HepG2 (cell line): ENCODE data around the gene HRG. TPM values are rescaled to one million over a fixed set of nuclear protein-coding genes. Genes with fewer than 3 reads are reported as not detected.

Source experiments
- ATF7-NPFF ChIP-seq: sonication (generic); formaldehyde crosslinking; IDR thresholded peaks from 2 replicates; pipeline ENCODE4 v1.8.1; 2023; ENCODE audit warnings: mild to moderate bottlenecking, low read depth, missing genetic modification reagents, moderate library complexity
- GLI4 ChIP-seq: sonication (generic); formaldehyde crosslinking; IDR thresholded peaks from 2 replicates; pipeline ENCODE4 v1.5.1; 2020; ENCODE audit warnings: missing genetic modification reagents, mild to moderate bottlenecking, moderate library complexity, borderline replicate concordance
- ISX ChIP-seq: sonication (generic); formaldehyde crosslinking; conservative IDR thresholded peaks from 2 replicates; pipeline ENCODE4 v1.5.0; 2020; ENCODE audit warnings: missing genetic modification reagents
- LCORL ChIP-seq, 2 experiments: fragments of 450-650 bp in 1 of 2; sonication (generic) in 1 of 2; formaldehyde crosslinking in 1 of 2; IDR thresholded peaks; 2 replicates each; pipeline versions ENCODE4 v1.5.0 to v1.6.1; 2017 to 2020; ENCODE audit warnings: antibody characterized with exemption in 1 of 2, missing genetic modification reagents in 1 of 2
- NBN ChIP-seq: fragments of 450-650 bp; conservative IDR thresholded peaks from 2 replicates; pipeline ENCODE4 v1.6.1; 2017
- NFIC ChIP-seq: IDR thresholded peaks from 2 replicates; pipeline ENCODE4 v1.6.1; 2012; ENCODE audit warnings: mild to moderate bottlenecking, low read length, inconsistent platforms
- RARA ChIP-seq: IDR thresholded peaks from 2 replicates; pipeline ENCODE4 v1.6.1; 2016; ENCODE audit warnings: missing genetic modification reagents, missing compliant biosample characterization
- SAFB2 ChIP-seq: sonication (generic); formaldehyde crosslinking; IDR thresholded peaks from 2 replicates; pipeline ENCODE4 v1.5.1; 2020; ENCODE audit warnings: missing genetic modification reagents, low read depth, mild to moderate bottlenecking, borderline replicate concordance
- SKI ChIP-seq: fragments of 450-650 bp; IDR thresholded peaks from one replicate; pipeline ENCODE4 v1.6.1; 2018; ENCODE audit warnings: mild to moderate bottlenecking; ENCODE audit not compliant: partially characterized antibody
- XRCC5 ChIP-seq: fragments of 200-400 bp; formaldehyde crosslinking; optimal IDR thresholded peaks from 2 replicates; pipeline ENCODE3; 2017; ENCODE audit warnings: mild to moderate bottlenecking, low read length
- ZFP36 ChIP-seq: fragments of 150-350 bp; IDR thresholded peaks from 2 replicates; pipeline ENCODE4 v1.6.1; 2018; ENCODE audit warnings: borderline replicate concordance, low read length, low read depth; ENCODE audit not compliant: partially characterized antibody
- ZNF260 ChIP-seq: sonication (generic); formaldehyde crosslinking; IDR thresholded peaks from 2 replicates; pipeline ENCODE4 v1.4.0; 2020; ENCODE audit warnings: missing genetic modification reagents, low read depth, mild to moderate bottlenecking, borderline replicate concordance
- ZNF501 ChIP-seq: sonication (generic); formaldehyde crosslinking; IDR thresholded peaks from 2 replicates; pipeline ENCODE4 v1.5.1; 2020; ENCODE audit warnings: mild to moderate bottlenecking, moderate library complexity, missing genetic modification reagents
- ZNF772 ChIP-seq: sonication (generic); formaldehyde crosslinking; IDR thresholded peaks from 2 replicates; pipeline ENCODE4 v1.5.0; 2020; ENCODE audit warnings: mild to moderate bottlenecking, missing genetic modification reagents
- polyA plus RNA-seq, 8 experiments: library from polyadenylated mRNA; depleted of rRNA in 3 of 8; stranded (reverse) in 7 of 8; unstranded in 1 of 8; fragments of >200 nt; fragmentation: Illumina TruSeq in 4 of 8; extraction: Trizol in 4 of 8; gene quantifications; 2 replicates each; pipeline versions ENCODE4 v1.2.1 to v1.2.3, GENCODE V29; 2011 to 2016; ENCODE audit warnings: low read depth in 4 of 8, missing spikeins in 1 of 8, mixed read lengths in 1 of 8; ENCODE audit not compliant: insufficient read depth in 1 of 8
- total RNA-seq, 5 experiments: library from RNA; depleted of rRNA; stranded (reverse); fragments of >200 nt; fragmentation: Illumina TruSeq; extraction: Trizol; gene quantifications; 2 replicates each; pipeline ENCODE4 v1.2.3, GENCODE V29; 2016; ENCODE audit warnings: low read depth in 1 of 5
- TF ChIP-seq, protein P1 (sequence below): sonication (generic); formaldehyde crosslinking; IDR thresholded peaks from 2 replicates; pipeline ENCODE4 v1.5.0; 2020; ENCODE audit warnings: missing genetic modification reagents, mild to moderate bottlenecking, borderline replicate concordance
- TF ChIP-seq, protein P2 (sequence below): IDR thresholded peaks from 2 replicates; pipeline ENCODE4 v1.6.1; 2016; ENCODE audit warnings: low read depth
- TF ChIP-seq, protein P3 (sequence below): sonication (generic); formaldehyde crosslinking; IDR thresholded peaks from 2 replicates; pipeline ENCODE4 v1.4.0; 2020; ENCODE audit warnings: mild to moderate bottlenecking, missing genetic modification reagents
- TF ChIP-seq, protein P4 (sequence below): fragments of 450-650 bp; IDR thresholded peaks from 2 replicates; pipeline ENCODE4 v1.6.1; 2017; ENCODE audit warnings: mild to moderate bottlenecking

HRG gene
- total and polyA plus RNA-seq, 2 of the 13 experiments (the other 11 are each of a cell fraction or from before 2014, with no cell fraction given): 0.09 to 0.11 TPM

DNA sequence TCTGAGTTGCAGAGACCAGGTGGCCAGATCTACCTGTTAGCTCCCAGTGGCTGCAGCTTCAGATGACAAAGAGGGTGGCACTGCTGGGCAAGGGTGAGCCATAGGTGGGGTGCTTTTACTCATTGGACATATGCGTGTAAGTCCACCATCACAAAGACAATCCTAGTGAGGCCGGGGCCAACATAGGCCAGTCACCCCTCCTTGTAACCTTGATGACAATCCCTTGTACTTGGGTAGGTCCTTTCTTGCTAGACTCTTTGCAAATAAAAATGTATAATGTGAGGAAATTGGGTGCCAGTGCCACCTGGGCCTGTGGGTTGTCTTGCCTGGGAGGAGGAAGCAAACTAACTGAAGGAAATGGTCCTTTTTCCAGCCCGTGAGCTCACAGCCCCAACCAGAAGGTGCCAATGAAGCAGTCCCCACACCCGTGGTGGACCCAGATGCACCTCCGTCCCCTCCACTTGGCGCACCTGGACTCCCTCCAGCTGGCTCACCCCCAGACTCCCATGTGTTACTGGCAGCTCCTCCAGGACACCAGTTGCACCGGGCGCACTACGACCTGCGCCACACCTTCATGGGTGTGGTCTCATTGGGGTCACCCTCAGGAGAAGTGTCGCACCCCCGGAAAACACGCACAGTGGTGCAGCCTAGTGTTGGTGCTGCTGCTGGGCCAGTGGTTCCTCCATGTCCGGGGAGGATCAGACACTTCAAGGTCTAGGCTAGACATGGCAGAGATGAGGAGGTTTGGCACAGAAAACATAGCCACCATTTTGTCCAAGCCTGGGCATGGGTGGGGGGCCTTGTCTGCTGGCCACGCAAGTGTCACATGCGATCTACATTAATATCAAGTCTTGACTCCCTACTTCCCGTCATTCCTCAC is 45.4 kb upstream of the HRG start (continued):
- no peak for TF ChIP-seq ZFP36
- no peak for TF ChIP-seq XRCC5
- TF ChIP-seq RARA (CRISPR knock-in tag): no peak
- no peak for TF ChIP-seq LCORL (IDR thresholded peaks at IDR 0.05)
- peak; percentile 58; the same call in 1 of the 2 replicates for TF ChIP-seq LCORL (CRISPR knock-in tag; IDR thresholded peaks at IDR 0.05)
- TF ChIP-seq, protein P1, sequence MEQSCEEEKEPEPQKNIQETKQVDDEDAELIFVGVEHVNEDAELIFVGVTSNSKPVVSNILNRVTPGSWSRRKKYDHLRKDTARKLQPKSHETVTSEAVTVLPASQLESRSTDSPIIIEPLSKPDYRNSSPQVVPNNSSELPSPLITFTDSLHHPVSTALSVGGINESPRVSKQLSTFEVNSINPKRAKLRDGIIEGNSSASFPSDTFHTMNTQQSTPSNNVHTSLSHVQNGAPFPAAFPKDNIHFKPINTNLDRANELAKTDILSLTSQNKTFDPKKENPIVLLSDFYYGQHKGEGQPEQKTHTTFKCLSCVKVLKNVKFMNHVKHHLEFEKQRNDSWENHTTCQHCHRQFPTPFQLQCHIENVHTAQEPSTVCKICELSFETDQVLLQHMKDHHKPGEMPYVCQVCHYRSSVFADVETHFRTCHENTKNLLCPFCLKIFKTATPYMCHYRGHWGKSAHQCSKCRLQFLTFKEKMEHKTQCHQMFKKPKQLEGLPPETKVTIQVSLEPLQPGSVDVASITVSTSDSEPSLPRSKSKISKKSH (CRISPR knock-in tag): peak; percentile 48; the same call in 1 of the 2 replicates
- TF ChIP-seq, protein P2, sequence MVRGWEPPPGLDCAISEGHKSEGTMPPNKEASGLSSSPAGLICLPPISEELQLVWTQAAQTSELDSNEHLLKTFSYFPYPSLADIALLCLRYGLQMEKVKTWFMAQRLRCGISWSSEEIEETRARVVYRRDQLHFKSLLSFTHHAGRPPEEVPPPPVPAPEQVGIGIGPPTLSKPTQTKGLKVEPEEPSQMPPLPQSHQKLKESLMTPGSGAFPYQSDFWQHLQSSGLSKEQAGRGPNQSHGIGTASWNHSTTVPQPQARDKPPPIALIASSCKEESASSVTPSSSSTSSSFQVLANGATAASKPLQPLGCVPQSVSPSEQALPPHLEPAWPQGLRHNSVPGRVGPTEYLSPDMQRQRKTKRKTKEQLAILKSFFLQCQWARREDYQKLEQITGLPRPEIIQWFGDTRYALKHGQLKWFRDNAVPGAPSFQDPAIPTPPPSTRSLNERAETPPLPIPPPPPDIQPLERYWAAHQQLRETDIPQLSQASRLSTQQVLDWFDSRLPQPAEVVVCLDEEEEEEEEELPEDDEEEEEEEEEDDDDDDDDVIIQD (CRISPR knock-in tag): no peak
- peak; percentile 60 for TF ChIP-seq ZNF501 (CRISPR knock-in tag)
- no peak for TF ChIP-seq GLI4
- TF ChIP-seq SAFB2: no peak; the same call in 1 of the 2 replicates
- TF ChIP-seq, protein P3, sequence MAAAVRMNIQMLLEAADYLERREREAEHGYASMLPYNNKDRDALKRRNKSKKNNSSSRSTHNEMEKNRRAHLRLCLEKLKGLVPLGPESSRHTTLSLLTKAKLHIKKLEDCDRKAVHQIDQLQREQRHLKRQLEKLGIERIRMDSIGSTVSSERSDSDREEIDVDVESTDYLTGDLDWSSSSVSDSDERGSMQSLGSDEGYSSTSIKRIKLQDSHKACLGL: peak; percentile 63
- TF ChIP-seq ZNF260 (CRISPR knock-in tag): no peak
- no peak for TF ChIP-seq ISX (CRISPR knock-in tag)
- TF ChIP-seq, protein P4, sequence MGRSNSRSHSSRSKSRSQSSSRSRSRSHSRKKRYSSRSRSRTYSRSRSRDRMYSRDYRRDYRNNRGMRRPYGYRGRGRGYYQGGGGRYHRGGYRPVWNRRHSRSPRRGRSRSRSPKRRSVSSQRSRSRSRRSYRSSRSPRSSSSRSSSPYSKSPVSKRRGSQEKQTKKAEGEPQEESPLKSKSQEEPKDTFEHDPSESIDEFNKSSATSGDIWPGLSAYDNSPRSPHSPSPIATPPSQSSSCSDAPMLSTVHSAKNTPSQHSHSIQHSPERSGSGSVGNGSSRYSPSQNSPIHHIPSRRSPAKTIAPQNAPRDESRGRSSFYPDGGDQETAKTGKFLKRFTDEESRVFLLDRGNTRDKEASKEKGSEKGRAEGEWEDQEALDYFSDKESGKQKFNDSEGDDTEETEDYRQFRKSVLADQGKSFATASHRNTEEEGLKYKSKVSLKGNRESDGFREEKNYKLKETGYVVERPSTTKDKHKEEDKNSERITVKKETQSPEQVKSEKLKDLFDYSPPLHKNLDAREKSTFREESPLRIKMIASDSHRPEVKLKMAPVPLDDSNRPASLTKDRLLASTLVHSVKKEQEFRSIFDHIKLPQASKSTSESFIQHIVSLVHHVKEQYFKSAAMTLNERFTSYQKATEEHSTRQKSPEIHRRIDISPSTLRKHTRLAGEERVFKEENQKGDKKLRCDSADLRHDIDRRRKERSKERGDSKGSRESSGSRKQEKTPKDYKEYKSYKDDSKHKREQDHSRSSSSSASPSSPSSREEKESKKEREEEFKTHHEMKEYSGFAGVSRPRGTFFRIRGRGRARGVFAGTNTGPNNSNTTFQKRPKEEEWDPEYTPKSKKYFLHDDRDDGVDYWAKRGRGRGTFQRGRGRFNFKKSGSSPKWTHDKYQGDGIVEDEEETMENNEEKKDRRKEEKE: no peak
- TF ChIP-seq ATF7-NPFF: peak; percentile 79
- no peak for TF ChIP-seq SKI
- TF ChIP-seq NBN: no peak
- 0 out of 2 replicates have a peak, but pooled peaks have one; percentile 49 for TF ChIP-seq ZNF772
- no peak for TF ChIP-seq NFIC
